Neural progenitor cell (in vitro differentiated cells): ENCODE measurements around the gene PRCD. TPM values are rescaled to one million over a fixed set of nuclear protein-coding genes. Genes with fewer than 3 reads are reported as not detected.

ENCODE experiments used
- DNase-seq: peaks from one replicate; pipeline ENCODE4 v3.0.0-alpha.2; 2016; ENCODE audit warnings: low spot score
- H2AFZ ChIP-seq: fragments of 200-600 bp; sonication (generic); replicated peaks from 2 replicates; pipeline ENCODE4 v1.6.1; 2016; ENCODE audit warnings: antibody characterized with exemption
- H3F3A ChIP-seq: fragments of 200-600 bp; sonication (generic); 2 replicates; pipeline ENCODE4 v1.6.1; 2016; ENCODE audit warnings: antibody characterized with exemption, low read depth
- H3K27ac ChIP-seq: fragments of 200-600 bp; sonication (generic); 2 replicates; pipeline ENCODE4 v1.5.1; 2016; ENCODE audit warnings: mild to moderate bottlenecking
- H3K27me3 ChIP-seq: fragments of 200-600 bp; sonication (generic); 2 replicates; pipeline ENCODE4 v1.6.1; 2016; ENCODE audit warnings: mild to moderate bottlenecking, moderate library complexity
- H3K36me3 ChIP-seq: fragments of 200-600 bp; sonication (generic); 2 replicates; pipeline ENCODE4 v1.5.1; 2016
- H3K4me1 ChIP-seq: fragments of 200-600 bp; sonication (generic); 2 replicates; pipeline ENCODE4 v1.6.1; 2016; ENCODE audit warnings: mixed run types
- H3K4me2 ChIP-seq: fragments of 200-600 bp; sonication (generic); 2 replicates; pipeline ENCODE4 v1.6.1; 2016
- H3K4me3 ChIP-seq: fragments of 200-600 bp; sonication (generic); 2 replicates; pipeline ENCODE4 v1.5.1; 2016
- H3K79me2 ChIP-seq: fragments of 200-600 bp; sonication (generic); 2 replicates; pipeline ENCODE4 v1.6.1; 2016; ENCODE audit warnings: low read depth
- H3K9ac ChIP-seq: fragments of 200-600 bp; sonication (generic); 2 replicates; pipeline ENCODE4 v1.6.1; 2016
- H3K9me3 ChIP-seq: fragments of 200-600 bp; sonication (generic); 2 replicates; pipeline ENCODE4 v1.5.1; 2016; ENCODE audit warnings: low read depth
- H4K20me1 ChIP-seq: fragments of 200-600 bp; sonication (generic); 2 replicates; pipeline ENCODE4 v1.6.1; 2016; ENCODE audit warnings: low read depth
- H3K27ac Mint-ChIP-seq: 3 replicates; pipeline ENCODE4 v1.8.0; 2021; ENCODE audit warnings: mixed read lengths
- H3K27me3 Mint-ChIP-seq: 2 replicates; pipeline ENCODE4 v1.8.0; 2022; ENCODE audit warnings: low read depth, mild to moderate bottlenecking, inconsistent platforms, moderate library complexity, mixed read lengths; ENCODE audit not compliant: insufficient read depth
- H3K36me3 Mint-ChIP-seq: 3 replicates; pipeline ENCODE4 v1.8.0; 2021; ENCODE audit warnings: mixed read lengths
- H3K4me1 Mint-ChIP-seq: 3 replicates; pipeline ENCODE4 v1.8.0; 2021; ENCODE audit warnings: mixed read lengths
- H3K4me3 Mint-ChIP-seq: 3 replicates; pipeline ENCODE4 v1.8.0; 2021; ENCODE audit warnings: mild to moderate bottlenecking, moderate library complexity, mixed read lengths
- H3K9me3 Mint-ChIP-seq: 3 replicates; pipeline ENCODE4 v1.8.0; 2020; ENCODE audit warnings: mixed read lengths
- CTCF ChIP-seq: fragments of 200-600 bp; sonication (generic); IDR thresholded peaks from 2 replicates; pipeline ENCODE4 v1.5.1; 2017; ENCODE audit warnings: antibody characterized with exemption, mild to moderate bottlenecking
- EZH2 ChIP-seq: fragments of 200-600 bp; sonication (generic); IDR thresholded peaks from 2 replicates; pipeline ENCODE4 v1.6.1; 2017; ENCODE audit warnings: antibody characterized with exemption, mild to moderate bottlenecking, moderate library complexity
- EZH2phosphoT487 ChIP-seq: fragments of 200-600 bp; sonication (generic); IDR thresholded peaks from 2 replicates; pipeline ENCODE4 v1.6.1; 2017; ENCODE audit warnings: antibody characterized with exemption
- total RNA-seq: library from RNA; depleted of rRNA; stranded (reverse); fragments of >200 nt; gene quantifications from 2 replicates; pipeline ENCODE4 v1.2.3, GENCODE V29; 2015; ENCODE audit warnings: low replicate concordance

PRCD gene
- total RNA-seq, 1 donor from 2014 or later = not detected

DNA sequence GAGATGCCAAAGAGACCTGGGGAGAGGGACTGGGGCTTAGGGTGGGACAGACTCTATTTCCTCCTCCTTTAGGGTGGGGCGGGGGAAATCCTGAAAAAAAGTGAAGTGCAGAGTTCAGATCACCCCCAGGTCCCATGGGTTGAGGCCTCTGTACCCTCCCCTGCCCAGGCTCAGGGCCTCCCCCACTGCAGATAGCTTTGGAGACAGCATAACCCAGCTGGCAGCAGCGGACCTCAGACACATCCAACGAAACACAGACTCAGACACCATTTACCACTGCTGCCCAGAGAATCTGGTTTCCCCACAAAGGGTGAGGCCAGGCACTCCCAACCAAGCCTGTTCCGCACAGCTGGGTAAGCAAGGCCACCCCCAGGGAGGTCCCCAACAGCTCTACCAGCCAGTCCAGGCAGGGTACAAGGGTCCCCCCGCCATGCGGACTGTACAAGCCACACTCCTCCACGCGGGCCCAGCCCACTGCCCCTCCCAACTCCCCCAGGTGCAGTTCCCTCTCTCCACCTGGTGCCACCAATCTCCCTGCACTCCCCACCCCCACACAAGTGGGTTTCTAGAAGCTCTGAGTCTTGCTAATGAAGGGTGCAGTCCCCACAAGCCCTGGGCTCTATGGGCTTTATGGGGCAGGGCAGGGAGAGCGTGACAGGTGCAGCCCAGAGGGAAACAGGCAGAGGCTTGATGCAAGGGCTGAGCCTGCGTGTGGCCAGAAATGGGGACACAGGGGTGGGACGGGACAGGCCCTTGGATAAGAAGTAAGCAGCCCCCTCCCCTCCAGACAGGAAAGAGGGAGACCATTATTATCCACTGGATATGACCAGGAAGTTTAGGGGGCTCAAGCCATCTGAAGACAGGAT, 47.5 kb upstream of the PRCD start:
- Mint-ChIP-seq H3K27me3 (peaks cover 9% of the 10 kb centered on the region), H3K9me3 (no peaks in the 10 kb centered on the region), H3K36me3 (no peaks in the 10 kb centered on the region), H3K27ac (peak overlapping the region; percentile 83), H3K4me3 (peak overlapping the region; percentile 3), H3K4me1 (peaks cover 13% of the 10 kb centered on the region)
- Histone ChIP-seq H3K4me3 (no peak overlapping the region), H4K20me1 (peaks cover 2% of the 10 kb centered on the region), H3K36me3 (no peaks in the 10 kb centered on the region), H3K27ac (no peak overlapping the region), H3K79me2 (no peaks in the 10 kb centered on the region), H3K4me2 (peak overlapping the region; percentile 3), H3K9me3 (no peaks in the 10 kb centered on the region), H3F3A (no peaks in the 10 kb centered on the region), H3K4me1 (peaks cover 14% of the 10 kb centered on the region), H3K27me3 (no peaks in the 10 kb centered on the region), H3K9ac (no peak overlapping the region), H2AFZ (no peak overlapping the region)
- TF ChIP-seq EZH2 = no peak
- no peak for TF ChIP-seq EZH2phosphoT487
- no peak for TF ChIP-seq CTCF
- no peak for DNase-seq

- DNase-seq = no peak
- Mint-ChIP-seq H3K36me3 (no peaks in the 10 kb centered on the region), H3K4me3 (peak overlapping the region; percentile 3), H3K9me3 (no peaks in the 10 kb centered on the region), H3K27ac (peak overlapping the region; percentile 83), H3K4me1 (peaks cover 18% of the 10 kb centered on the region), H3K27me3 (peaks cover 13% of the 10 kb centered on the region)
- Histone ChIP-seq H3K27me3 (no peaks in the 10 kb centered on the region), H3K4me2 (peak overlapping the region; percentile 3), H3K9ac (peak overlapping the region; percentile 4), H3K4me1 (peaks cover 18% of the 10 kb centered on the region), H3K79me2 (no peaks in the 10 kb centered on the region), H3K27ac (no peak overlapping the region), H3K4me3 (no peak overlapping the region), H3F3A (no peaks in the 10 kb centered on the region), H3K9me3 (no peaks in the 10 kb centered on the region), H3K36me3 (no peaks in the 10 kb centered on the region), H2AFZ (no peak overlapping the region), H4K20me1 (peaks cover 5% of the 10 kb centered on the region)
- TF ChIP-seq EZH2 (no peak), EZH2phosphoT487 (no peak), CTCF (no peak)
These were observed 46.8 kb upstream of the PRCD start for GRCh38 chr17:76492989-76493501.

- Histone ChIP-seq H3K27me3 (no peaks in the 10 kb centered on the region), H3F3A (no peaks in the 10 kb centered on the region), H2AFZ (no peak overlapping the region), H3K36me3 (no peaks in the 10 kb centered on the region), H3K79me2 (no peaks in the 10 kb centered on the region), H3K27ac (no peak overlapping the region), H4K20me1 (peaks cover 5% of the 10 kb centered on the region), H3K4me1 (peaks cover 21% of the 10 kb centered on the region), H3K9me3 (no peaks in the 10 kb centered on the region), H3K4me3 (no peak overlapping the region), H3K9ac (peak overlapping the region; percentile 4), H3K4me2 (no peak overlapping the region)
- DNase-seq = no peak
- Mint-ChIP-seq H3K9me3 (no peaks in the 10 kb centered on the region), H3K27ac (no peak overlapping the region), H3K36me3 (no peaks in the 10 kb centered on the region), H3K4me3 (no peak overlapping the region), H3K27me3 (peaks cover 13% of the 10 kb centered on the region), H3K4me1 (peaks cover 24% of the 10 kb centered on the region)
- no peak for TF ChIP-seq CTCF
- no peak for TF ChIP-seq EZH2phosphoT487
- no peak for TF ChIP-seq EZH2
These were observed 46.2 kb upstream of the PRCD start for GRCh38 chr17:76493505-76494167.
